Measurements from ENCODE around the gene GABBR2.

DNA sequence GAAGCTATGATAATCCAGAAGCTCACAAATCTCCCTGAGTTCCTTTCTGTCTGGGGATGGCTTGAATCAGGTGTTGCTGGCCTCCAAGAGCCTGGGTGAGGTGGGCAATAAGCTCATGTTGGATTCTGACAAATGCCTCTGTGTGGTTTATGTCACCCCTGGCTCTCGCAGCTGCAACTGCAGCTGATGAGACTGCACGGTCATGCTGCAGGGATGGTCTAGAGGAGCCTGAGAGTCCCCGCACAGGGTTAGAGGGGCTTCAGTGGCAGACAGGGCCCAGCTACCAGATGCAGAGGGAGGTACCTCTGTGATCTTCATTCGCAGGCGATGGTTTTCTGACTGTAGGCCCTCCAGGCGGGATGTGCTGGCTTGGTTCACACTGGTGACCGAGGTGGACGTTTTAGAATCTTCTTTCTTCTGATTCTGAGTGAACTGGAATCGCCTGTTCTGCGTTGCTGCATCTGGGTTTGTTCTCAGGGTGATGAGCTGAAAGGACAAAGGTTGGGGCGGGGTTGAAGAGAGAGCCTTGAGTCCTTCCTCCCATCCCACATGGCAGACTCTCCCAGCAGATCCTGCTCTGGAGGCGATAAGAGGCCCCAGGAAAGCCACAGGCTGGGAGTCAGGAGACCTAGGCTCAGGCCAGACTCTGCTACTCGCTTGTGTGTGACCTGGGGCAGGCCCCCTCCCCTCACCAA is 405.6 kb downstream of the GABBR2 start:
- TF ChIP-seq, protein P1, sequence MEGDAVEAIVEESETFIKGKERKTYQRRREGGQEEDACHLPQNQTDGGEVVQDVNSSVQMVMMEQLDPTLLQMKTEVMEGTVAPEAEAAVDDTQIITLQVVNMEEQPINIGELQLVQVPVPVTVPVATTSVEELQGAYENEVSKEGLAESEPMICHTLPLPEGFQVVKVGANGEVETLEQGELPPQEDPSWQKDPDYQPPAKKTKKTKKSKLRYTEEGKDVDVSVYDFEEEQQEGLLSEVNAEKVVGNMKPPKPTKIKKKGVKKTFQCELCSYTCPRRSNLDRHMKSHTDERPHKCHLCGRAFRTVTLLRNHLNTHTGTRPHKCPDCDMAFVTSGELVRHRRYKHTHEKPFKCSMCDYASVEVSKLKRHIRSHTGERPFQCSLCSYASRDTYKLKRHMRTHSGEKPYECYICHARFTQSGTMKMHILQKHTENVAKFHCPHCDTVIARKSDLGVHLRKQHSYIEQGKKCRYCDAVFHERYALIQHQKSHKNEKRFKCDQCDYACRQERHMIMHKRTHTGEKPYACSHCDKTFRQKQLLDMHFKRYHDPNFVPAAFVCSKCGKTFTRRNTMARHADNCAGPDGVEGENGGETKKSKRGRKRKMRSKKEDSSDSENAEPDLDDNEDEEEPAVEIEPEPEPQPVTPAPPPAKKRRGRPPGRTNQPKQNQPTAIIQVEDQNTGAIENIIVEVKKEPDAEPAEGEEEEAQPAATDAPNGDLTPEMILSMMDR (IDR thresholded peaks at IDR 0.05), result no peak
- no peak for TF ChIP-seq POLR2A (IDR thresholded peaks at IDR 0.05)

Data from breast epithelium (tissue), 3 donors.